HG02623 (cell line): ENCODE results near the gene ZNF532.
A peak's percentile ranks its signal among the peaks of the same experiment; 100 is the strongest.

Experiments used
- ATAC-seq: cut with Tn5 transposase; IDR thresholded peaks from one replicate; pipeline ENCODE4 v1.9.1; 2021; ENCODE audit warnings: moderate library complexity; ENCODE audit not compliant: unreplicated experiment

The ZNF532 gene

DNA sequence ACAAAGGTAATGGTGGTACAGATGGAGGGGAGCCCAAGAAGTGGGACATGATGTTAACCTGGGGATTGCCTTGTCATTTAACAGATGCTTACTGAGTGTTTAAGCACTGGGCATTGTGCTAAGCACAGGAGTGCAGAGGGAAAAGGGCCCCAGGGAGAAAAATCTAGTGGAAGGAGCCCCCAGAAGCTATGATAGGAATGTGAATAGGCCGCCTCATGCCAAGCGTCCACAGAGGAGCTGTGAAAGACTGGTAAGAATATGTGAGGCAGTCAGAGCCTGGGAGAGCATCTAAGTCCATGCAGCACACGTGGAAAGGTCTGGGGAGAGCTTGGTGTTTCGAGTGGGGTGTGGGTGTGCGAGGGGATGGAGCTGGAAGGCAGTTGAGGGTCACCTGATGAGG, 5.5 kb downstream of the ZNF532 start:
- ATAC-seq, result no peak

GRCh38 chr18:58870621-58871020, 5.9 kb downstream of the ZNF532 start:
- no peak for ATAC-seq

DNA sequence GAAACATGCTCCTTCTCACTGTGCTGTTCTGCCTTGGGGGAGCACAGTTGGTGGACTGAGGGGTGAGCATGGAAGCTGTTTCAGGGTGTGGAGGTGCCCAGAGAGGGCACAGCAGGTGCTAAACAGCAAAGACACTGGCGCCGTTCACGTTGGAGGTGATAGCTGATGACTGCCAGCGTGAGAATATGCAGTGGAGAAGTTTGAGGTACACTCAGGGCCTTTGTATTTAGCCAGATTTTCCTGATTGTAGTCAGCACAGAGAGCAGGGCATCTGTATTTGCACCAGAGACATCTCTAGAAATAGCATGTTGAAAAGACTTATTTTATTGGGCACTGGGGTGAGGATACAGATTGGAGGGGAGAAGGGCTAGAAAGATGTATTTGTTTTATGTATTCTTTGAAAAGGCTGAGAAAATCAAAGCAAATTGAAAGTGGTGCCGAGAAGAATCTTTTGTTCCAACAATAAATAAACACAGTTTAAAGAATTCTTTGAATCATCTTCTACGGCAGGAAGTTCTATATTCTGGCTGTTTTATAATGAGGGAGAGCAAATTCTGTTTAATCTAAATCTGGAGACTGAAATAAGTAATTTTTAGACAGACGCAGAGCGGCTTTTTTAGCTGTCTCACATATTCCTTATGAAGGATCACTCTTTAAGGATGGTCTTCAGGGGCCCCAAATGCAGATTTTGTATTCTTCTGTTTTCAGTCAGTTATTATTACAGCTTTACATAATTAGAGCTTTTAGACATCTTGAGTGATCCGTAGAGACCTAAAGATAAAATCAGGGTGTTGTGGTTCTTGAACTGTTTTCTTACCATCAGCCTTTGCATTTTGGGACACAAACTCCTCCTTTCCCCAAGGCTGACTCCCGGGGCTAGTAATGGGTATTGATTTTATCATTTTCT, 7.1 kb downstream of the ZNF532 start:
- no peak for ATAC-seq

DNA sequence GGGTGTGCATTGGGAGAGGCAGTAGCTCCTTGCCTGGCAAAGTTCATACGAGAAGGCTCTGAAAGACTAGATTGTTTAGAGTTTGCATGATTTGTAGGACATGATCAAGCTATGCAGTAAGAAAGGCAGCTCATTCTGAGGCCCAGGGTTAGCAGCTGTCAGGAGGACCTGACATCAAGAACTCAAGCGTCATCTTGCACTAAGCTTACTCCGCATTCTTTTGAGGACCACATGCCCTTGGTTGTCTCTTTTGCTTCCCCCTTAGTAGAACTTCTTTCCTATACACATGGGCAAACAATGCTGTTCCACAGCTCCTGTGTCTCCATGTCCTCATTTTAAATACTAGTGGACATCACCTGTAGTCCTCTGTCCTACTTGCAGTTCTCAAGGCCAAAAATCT, 14.0 kb downstream of the ZNF532 start:
- ATAC-seq, result no peak

DNA sequence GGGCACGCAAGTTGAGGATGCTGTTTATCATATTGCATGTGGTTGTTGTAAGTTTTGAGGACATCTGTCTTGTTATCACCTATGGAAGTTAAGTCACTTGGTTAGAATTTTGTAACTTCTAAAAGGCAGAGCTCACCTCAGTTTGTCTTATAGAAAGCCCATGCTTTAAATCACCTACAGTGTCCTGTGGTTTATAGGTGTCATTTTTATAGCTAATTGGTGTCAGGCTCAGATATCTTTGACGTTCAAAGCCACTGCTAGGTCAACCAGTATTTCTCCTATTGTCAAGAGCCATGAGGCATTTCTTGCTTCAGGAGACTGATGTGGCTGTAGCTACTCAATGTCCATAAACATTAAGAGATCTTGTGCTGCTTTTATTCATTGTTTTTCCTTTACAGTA, 16.8 kb downstream of the ZNF532 start:
- no peak for ATAC-seq

- ATAC-seq, result no peak
Measured at GRCh38 chr18:58882044-58882443, 17.4 kb downstream of the ZNF532 start.

DNA sequence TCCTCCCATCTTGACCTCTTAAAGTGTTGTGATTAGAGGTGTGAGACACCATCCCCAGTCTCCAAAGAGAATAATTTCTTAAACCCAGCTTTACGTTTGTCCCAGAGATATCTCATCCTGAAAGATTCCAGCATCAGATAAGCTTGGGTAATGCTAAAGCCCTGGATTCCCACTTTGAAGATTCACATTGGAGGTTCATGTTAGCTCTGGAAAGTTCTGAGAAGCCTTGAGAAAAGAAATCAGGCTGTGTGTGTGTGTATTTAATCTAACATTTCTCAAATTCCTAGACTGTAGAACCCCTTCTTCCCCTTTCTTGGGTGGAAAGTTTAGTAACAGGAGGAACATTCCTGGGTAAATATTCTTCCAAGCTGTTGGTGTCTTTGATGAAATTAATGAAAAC, 18.0 kb downstream of the ZNF532 start:
- no peak for ATAC-seq

- no peak for ATAC-seq
Measured at GRCh38 chr18:58884680-58885079, 20.0 kb downstream of the ZNF532 start.

DNA sequence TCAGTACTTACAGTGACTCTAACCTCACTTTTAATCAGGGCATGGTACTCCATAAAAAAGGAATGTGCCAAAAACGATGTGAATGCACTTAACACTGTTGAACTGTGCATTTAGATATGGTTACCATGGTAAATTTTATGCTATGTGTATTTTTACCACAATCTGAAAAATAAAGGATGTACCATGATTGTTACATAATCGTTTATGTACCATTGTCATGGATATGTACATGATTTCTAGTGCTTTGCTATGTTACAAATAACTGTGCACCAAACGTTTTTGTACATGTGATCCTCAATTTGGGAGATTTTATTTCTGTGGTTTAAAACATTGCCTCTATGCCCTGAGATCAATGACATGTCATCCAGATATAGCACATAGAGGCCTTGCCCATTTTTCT, 21.8 kb downstream of the ZNF532 start:
- no peak for ATAC-seq

DNA sequence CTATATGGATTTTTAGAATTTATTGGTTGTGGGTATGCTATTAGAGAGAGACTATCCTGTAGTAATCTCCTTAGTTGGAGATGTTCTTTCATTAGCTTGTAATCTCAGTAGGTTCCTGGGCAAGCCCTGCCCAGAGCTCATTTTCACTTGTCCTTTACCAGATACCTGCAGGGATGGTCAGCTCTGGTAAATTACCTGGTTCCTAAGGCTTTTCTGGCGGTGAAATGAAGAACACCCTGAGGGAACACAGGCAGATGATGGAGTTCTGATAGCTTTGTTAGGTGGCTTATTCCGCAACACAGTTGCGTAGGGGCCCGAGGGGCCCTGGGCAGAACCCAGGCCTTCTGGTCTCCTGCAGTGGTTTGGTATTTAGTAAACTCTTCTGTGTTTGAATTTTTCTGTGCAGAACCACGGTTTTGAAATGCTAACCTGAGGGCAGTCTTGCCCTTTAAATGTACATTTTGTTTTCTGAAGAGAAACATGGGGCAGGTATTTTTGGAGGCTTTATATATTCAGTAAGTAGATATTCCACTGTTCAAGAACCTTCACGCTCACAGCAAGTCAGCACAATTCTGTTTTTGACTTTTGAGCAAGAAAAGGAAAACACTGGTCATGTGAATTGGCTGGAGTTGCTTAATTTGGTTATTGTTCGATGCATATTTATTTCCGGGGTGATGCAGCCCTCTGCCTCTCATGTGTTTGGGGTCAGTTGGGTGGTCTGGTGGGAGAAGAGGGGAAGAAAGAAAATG, 22.4 kb downstream of the ZNF532 start:
- peak; percentile 15 for ATAC-seq

DNA sequence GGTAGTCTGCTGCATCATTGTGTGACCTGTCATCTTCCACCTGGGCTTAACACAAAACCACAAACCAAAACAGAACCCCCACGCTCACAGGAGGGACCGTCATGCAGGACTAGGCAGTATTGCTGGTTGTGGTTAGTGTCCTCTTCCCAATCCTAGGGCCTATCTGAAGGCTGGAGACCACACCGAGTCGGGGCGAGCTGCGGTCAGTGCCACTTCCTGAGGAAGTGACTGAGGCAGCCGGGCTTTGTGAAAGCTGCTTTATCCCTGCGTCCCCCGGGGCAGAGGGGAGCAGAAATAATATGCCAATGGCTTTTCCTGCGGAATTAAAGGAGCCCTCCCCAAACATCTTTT, 22.9 kb downstream of the ZNF532 start:
- peak; percentile 86 for ATAC-seq

DNA sequence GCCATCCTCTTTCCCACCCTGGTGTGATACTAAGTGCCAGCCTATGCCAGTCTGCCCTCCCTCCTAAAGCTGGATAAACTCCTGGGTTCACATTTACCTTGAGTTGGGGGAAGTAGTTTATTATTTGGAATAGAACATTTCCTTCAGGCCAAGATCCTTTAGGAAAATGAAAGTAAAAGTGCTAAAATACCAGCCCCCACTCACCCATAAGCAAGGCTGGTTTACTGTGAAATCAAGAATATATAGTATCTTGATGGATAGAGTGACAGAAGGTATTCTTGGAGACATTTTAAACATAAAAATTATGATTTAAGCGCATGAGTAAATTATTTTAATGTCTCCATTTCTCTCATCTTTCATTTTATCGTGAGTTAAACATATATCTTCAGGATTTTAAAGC, 27.1 kb downstream of the ZNF532 start:
- ATAC-seq, result no peak

DNA sequence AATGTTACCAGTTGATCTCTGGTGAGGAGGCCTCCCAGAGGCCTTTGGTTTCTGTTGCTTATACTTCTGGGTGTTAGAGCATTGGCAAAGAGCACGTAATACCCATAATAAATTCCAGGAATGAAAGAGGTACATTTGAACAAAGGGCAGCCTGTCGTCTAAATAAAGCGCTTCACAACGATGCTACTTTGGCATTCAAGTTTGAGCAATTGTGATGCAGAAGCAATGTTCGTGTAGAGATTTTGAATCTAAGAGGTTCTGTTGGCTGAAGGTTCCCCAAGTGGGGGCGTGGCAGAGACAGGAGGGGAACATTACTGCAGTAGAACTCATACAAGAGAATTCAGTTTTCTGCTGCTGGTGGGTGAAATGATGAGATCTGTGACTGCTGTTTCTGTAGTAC, 27.8 kb downstream of the ZNF532 start:
- no peak for ATAC-seq

- ATAC-seq, result no peak
Measured at GRCh38 chr18:58893388-58894099, 28.9 kb downstream of the ZNF532 start.

DNA sequence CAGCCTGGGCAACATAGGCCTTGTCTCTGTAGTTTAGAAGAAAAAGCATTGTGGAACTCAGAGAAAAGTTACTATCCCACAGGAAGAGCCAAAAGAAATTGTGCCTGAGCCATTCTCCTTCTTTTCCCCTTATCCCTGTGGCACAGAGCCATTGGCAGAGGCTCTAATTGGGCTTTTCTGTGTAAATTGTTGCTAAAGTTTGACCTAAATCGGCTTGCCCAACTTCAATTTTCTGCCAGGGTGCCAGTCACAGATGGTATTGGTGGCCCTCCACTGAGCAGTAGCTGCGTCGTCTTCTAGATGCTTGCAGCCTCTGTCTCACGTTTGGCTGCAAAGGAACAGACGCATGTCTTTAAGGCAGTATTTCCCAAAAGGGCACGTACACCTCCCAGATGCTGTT, 30.3 kb downstream of the ZNF532 start:
- ATAC-seq, result no peak

DNA sequence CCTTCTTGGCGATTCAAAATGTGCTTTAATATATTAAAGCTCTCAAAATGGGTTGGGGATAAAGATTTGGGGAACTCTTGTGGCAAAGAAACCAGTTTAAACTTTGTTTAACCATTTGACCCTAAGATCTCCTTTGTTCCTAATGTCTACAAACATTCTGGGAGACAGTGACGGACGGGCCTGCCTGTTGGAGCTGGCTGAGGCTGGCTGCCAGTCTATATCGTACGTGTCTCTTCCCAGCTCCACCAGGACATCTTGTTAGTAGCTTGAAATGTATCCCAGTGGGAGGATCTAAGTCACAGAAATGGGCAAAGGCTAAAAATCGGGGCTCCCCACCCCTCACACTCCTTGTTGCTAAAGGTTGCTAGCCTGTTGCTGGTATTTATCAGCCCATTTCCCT, 30.7 kb downstream of the ZNF532 start:
- no peak for ATAC-seq

DNA sequence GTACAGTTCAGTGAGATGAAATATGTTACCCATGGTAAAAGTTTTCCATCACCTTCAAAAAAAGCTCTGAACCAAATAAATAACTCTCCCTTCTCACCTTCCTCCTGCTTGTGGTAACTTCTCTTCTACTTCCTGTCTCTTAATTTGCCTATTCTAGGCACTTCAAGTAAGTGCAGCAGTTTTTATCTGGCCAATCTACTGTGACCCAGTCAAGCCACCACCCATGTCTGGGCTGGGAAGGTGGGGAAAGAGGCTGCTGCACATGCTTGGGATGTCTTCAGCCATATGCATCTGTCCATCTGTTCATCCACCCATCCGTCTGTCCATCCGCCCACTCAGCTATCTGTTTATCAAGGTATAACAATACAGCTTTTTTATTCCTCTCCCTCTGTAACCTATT, 31.6 kb downstream of the ZNF532 start:
- ATAC-seq, result peak; percentile 93

GRCh38 chr18:58896734-58897508, 32.2 kb downstream of the ZNF532 start:
- ATAC-seq, result no peak

- ATAC-seq, result no peak
Measured at GRCh38 chr18:58898010-58898799, 33.5 kb downstream of the ZNF532 start.

DNA sequence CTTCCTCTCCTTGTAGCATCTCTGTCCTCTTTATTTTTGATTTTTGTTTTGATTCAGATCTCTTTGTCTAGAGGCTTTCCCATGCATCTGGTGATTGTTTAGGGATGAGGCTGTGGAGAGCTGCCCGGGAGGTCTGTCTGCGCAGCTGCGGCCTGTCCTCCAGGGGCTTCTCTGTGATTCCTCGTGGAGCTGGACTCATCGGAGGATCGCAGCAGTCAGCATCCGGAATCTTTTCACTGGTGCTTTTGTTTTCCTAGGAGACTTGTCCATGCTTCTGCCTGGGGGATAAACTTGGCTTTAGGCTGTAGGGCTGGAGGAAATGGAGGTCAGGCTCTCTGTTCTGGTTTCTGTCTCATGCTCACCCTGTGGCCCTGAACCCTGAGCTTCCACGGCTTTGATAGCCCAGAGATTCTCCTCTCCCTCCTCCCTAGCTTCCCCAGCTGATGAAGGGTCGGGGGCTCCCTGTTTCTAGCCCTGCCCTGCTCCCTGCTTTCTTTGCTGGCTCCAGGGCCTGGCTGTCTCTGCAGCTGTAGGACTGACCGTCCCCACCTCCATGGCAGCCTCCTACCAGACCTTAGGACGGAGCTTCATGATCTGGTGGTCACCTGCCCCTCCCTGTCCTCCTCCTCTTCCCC, 35.5 kb downstream of the ZNF532 start:
- ATAC-seq, result no peak
